Measurements from ENCODE around the gene DSCAML1. TPM values are rescaled to one million over a fixed set of nuclear protein-coding genes. Genes with fewer than 3 reads are reported as not detected.
A peak's percentile ranks its signal among the peaks of the same experiment; 100 is the strongest.

DSCAML1 gene
- polyA plus RNA-seq, 1 donor = 2.8 TPM

- peak; percentile 64 for DNase-seq
These were observed 353.5 kb downstream of the DSCAML1 start for GRCh38 chr11:117443266-117444186.

- DNase-seq = no peak
These were observed 354.2 kb downstream of the DSCAML1 start for GRCh38 chr11:117442869-117443239.

- DNase-seq = no peak
These were observed 354.8 kb downstream of the DSCAML1 start for GRCh38 chr11:117442049-117442868.

DNA sequence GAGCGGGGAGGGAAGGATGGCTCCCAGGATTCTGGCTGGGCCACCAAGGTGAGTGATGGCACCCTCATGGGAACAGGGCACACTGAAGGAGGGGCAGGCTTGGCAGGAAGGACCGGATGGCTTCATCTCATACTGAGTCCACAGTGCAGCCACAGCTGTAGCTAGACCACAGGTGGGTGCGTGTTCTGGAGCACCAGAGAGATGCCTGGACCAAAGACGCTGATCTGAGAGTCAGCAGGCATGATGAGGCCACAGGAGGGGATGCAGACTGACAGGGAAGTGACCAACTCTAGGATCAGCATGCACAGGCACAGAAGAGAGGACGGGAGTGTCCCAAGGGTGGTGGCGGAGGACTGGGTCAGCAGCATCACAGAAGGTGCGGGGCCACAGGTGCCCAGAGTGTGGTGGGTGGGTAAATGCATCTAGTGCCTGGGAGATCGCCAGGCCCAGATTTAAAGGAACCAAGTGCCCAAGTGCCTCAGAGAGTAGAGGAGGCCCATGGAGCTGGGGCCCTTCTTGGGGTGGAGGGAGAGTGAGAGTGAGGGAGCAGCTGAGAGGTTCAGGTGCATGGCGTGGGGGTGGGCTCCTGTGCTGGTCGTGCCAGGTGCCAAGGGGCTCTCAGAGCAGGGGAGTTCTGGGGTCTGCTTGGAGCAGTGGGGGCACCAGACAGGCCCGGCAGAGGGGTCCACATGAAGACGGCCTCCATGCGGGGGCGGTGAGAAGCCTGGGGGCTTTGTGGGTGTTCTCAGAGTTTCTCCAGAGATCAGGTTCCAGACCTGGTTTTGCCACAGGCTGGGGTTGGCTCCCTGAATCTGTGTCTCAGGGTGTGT, 355.7 kb downstream of the DSCAML1 start:
- no peak for DNase-seq

- no peak for DNase-seq
These were observed 356.8 kb downstream of the DSCAML1 start for GRCh38 chr11:117440258-117440657.

- DNase-seq = no peak
These were observed 357.8 kb downstream of the DSCAML1 start for GRCh38 chr11:117439256-117439655.

DNA sequence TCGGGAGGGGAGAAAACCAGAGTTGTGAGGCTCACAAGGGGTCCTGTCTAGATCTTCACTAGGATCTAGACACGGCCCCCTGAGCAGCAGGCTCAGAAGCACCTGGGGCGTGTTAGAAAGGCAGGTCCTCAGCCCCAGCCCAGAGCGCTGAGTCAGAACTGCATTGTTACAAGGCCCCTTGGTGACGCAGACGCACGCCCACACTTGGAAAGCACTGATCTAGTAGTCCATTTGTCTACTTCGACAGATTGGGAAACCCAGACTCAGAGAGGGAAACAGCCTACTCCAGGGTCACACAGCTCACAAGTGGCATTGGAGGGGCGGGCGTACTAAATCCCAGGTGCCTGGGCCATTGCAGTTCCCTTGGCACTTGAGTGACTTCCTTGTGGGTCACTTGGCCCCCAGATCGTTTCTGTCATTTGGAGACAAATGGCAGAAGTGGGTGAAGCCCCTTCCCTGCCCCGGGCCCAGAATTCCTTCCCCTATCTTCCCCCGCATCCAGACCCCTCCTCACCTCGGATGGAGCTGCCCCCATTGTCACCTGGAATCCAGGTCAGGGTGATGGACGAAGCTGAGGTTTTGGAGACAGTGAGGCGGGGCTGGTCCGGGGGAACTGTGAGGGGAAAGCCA, 358.5 kb downstream of the DSCAML1 start:
- DNase-seq = no peak

DNA sequence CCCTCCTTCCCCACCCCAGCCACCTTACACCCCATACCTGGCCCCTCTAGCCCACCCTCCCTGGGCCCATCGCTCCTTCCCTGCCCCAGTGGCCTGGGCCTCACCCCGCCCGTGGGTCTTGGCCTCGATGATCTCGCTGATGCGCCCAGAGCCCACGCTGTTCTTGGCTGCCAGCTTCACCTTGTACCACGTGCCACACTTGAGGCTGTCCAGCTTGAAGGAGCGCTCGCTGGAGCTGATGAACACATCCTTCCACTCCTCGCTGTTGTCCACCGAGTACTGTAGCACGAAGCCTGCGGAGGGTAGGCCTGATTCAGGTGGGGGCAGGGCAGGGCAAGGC, 359.3 kb downstream of the DSCAML1 start:
- no peak for DNase-seq

GRCh38 chr11:117437041-117437790, 359.8 kb downstream of the DSCAML1 start:
- DNase-seq = no peak

- no peak for DNase-seq
These were observed 361.7 kb downstream of the DSCAML1 start for GRCh38 chr11:117435326-117435725.

GRCh38 chr11:117434481-117434880, 362.5 kb downstream of the DSCAML1 start:
- no peak for DNase-seq

DNA sequence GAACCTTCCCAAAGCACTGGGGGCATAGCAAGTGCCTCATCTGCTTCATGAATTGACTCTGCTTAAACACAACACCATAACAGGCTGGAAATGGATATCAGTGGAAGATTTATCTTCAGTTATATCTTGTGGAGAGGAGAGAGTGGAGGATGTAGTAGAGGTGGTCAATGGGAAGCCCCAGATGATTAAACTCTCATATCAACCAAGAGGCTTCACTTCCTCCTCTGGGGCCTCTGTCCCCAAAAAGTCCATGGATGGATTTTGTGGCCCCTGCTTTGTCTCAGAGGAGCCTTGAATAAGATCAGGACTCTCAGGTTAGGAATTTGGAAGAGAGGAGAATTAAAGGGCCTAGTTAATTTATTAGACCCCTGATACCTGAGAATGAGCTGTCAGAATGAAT, 363.3 kb downstream of the DSCAML1 start:
- no peak for DNase-seq

GRCh38 chr11:117431436-117431835, 365.6 kb downstream of the DSCAML1 start:
- DNase-seq = no peak

GRCh38 chr11:117430293-117430955, 366.6 kb downstream of the DSCAML1 start:
- no peak for DNase-seq

DNA sequence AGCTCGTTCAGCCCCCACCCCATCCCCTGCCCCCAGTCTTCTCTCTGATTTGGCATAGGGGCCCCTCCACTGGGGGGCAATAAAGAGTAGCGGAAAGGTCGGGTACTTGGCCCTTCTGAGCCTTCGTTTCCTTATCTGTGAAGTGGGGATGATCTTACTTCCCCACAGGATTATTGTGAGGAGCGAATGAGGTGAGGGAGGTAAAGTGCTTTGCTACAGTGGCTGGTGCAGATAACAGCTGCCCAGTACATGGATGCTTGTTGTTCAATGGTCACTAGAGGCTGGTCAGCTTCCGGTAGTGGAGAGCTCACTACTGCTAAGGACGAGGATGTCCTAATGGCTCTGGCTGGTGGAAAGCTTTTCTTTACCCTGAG, 368.2 kb downstream of the DSCAML1 start:
- DNase-seq = no peak

DNA sequence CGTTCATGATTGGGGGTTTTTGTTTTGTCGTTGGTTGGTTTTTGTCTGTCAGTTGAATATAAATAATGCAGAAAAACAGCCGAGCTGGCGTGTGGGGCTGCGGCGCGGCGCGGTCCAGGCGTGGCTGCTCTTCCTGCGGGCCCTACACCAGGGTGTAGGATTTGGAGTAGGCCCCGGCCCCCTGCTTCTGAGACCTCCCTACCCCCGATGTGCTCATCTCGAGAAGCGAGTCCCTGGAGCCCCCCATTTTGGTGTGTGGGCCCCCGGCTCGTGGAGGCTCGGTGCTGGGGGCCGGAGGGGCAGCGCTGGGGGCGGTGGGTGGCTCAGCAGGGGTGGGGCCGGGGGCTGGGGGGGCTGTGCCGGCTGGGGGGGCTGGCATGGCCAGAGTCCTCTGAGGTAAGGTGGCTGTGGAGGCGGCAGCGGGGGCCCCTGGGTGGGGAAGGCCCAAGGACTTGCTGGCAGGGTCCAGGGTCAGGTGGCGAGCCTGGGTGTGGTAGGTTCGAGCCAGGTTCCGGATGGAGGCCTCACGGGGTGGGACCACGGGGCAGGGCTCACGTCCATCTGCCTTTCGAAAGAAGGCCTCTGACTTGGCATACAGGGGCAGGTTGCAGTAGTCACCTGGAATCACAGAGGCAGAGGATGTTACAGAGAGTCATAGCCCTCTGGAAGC, 368.7 kb downstream of the DSCAML1 start:
- DNase-seq = no peak

DNA sequence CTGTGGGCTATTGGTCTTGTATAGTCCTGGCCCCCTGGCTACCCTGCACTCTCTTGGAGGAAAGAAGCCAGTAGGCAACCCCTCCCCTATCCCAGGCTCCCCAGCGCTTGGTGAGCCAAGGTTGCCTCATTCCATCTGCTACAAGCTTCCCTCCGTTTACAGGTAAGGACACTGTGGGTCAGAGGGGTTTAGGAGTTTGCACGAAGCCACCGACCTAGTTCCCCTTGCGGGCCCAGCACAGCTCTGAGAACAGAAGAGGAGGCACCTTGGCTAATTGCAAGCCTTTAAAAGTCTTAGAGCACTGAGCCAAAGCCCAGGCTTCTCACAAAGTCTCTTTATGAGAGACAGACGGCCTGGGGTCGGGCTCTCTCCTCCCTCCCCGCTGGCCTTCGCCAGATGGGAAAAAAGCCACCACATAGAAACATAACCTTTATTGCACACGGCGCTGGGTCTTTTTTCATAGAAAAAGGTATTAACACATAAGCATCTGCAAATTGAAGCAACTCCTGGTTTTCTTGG, 369.6 kb downstream of the DSCAML1 start:
- DNase-seq = no peak

DNA sequence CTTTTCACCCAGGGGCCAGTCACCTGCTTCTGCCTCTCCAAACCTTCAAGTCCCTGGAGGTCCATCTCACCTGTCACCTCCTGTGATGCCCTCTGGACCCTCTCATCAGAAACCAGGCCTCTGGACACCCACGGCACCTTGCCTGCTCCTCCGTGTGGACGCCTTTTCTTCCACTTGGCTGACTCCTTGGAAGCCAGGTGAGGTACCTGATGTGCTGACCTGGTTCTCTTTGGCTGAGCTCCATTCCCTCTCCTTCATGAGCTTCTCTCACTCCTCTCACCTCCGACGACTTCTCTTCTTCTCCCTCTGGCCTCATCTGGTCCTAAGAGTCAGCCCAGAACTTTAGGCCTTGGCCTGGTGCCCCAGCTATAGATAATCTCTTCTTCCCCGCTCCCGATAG, 370.1 kb downstream of the DSCAML1 start:
- no peak for DNase-seq

GRCh38 chr11:117426297-117426685, 370.7 kb downstream of the DSCAML1 start:
- peak; percentile 65 for DNase-seq

All from left kidney (tissue), 2 donors.